ENCODE results near the gene ZAP70. TPM values are rescaled to one million over a fixed set of nuclear protein-coding genes. Genes with fewer than 3 reads are reported as not detected.

ZAP70 gene
- total RNA-seq, 1 donor: not detected

DNA sequence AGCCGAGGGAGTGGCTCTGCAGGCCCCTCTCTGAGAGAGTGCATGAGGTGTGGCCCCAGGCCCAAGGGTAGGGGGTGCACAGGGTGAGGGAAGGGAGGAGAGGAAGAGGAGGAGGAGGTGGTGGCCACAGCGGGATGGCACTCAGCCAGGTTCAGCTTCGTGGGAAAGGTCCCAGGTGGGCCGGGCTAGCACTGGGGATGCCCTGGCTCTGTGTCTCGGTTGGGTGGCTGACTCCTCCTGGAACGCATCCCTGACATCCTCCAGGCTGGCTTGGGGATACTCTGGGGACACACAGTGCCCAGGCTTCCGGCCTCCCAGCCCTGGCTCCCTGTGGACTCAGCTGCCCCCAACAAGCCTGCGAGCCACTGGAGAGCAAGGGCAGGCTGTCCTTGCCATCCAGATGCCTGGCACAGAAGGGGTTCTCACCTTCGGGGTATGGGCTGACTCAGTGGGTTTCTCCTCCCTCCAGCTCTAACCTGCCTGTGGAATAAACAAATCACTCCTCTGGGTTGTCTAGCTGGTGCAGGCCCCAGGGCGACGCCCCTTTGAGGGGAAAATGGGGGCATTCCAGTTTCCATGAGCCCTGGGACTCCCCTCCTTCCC, 582 bp upstream of the ZAP70 start:
- TF ChIP-seq, protein P1, sequence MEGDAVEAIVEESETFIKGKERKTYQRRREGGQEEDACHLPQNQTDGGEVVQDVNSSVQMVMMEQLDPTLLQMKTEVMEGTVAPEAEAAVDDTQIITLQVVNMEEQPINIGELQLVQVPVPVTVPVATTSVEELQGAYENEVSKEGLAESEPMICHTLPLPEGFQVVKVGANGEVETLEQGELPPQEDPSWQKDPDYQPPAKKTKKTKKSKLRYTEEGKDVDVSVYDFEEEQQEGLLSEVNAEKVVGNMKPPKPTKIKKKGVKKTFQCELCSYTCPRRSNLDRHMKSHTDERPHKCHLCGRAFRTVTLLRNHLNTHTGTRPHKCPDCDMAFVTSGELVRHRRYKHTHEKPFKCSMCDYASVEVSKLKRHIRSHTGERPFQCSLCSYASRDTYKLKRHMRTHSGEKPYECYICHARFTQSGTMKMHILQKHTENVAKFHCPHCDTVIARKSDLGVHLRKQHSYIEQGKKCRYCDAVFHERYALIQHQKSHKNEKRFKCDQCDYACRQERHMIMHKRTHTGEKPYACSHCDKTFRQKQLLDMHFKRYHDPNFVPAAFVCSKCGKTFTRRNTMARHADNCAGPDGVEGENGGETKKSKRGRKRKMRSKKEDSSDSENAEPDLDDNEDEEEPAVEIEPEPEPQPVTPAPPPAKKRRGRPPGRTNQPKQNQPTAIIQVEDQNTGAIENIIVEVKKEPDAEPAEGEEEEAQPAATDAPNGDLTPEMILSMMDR (IDR thresholded peaks at IDR 0.05; ENCODE audit: insufficient read depth, low read length): no peak
- DNase-seq (ENCODE audit: low read depth): no peak
- no peak overlapping the region for H3K4me3 ChIP-seq (ENCODE audit: low read depth, low read length)

DNA sequence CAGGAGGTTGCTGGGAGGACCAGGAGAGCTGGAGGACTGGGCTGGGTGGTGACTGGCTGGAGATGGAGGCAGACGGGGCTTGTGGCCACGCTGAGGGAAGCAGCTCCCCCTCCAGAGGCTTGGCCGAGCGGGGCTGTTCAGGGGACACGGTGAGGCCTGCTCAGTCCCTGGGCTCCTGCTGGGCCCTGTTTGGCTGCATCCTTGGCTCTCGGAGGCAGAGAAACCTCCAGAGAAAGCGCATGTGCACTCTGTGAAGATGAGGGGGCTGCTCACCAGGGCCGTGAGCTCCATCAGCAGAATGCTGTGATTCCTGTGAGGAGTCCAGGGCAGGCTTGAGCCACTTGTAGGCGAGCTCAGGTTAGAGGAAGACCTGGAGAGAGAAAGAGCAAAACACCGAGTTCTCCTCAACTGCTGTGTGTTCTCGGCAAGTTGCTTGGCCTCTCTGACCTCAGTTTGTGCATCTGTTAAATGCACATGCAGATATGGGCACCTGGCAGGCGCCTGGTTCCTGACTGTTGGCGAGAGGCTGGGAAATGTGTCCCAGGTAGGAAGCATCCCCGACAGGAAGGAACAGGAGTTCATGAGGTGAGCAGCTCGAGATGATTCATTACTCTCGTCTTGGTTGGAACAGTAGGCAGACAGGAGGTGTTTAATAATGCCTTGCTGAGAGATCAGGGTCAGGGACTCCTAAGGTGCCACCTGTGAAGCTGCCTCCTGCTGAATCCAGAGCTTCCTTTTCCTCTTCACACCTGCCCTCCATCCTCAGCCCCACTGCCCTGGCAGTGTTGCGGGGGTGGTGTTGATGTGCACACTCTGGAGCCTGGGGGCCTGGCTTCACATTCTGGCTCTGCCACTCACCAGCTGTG, 941 bp downstream of the ZAP70 start:
- no peak overlapping the region for H3K4me3 ChIP-seq (ENCODE audit: low read depth, low read length)
- TF ChIP-seq, protein P1 (IDR thresholded peaks at IDR 0.05; ENCODE audit: insufficient read depth, low read length): no peak
- no peak for DNase-seq (ENCODE audit: low read depth)

DNA sequence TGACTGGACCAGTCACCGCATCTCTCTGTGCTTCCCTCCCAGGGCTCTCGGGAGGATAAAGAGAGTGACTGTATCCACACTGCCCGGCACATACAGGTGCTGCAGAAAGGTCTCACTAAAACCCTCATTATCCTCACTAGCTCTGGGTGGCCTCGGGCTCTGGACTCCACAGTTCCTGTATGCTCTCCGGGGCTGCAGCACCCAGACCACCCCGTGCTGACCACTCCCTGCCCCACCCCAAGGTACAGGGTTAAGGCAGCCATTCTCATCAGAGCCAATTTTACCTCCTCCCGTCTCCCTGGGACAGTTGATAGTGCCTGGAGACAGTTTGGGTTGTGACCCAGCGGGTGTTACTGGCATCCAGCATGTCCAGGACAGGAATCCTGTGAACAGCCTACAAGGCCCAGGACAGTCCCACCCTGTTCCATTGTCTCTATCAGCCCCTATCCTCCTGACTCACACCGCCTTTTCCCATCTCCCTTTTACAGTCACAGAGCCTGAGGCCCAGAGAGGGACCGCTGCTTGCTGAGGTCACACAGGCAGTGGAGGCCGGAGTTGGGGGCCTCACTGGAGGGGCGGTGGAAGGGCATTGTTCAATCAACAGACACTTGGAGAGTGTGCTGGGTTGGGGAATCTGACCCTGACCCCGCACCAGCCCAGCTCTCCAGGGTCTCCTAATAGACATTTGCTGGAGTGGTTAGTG, 1.7 kb downstream of the ZAP70 start:
- TF ChIP-seq, protein P1 (IDR thresholded peaks at IDR 0.05; ENCODE audit: insufficient read depth, low read length): no peak
- no peak overlapping the region for H3K4me3 ChIP-seq (ENCODE audit: low read depth, low read length)
- DNase-seq (ENCODE audit: low read depth): no peak

DNA sequence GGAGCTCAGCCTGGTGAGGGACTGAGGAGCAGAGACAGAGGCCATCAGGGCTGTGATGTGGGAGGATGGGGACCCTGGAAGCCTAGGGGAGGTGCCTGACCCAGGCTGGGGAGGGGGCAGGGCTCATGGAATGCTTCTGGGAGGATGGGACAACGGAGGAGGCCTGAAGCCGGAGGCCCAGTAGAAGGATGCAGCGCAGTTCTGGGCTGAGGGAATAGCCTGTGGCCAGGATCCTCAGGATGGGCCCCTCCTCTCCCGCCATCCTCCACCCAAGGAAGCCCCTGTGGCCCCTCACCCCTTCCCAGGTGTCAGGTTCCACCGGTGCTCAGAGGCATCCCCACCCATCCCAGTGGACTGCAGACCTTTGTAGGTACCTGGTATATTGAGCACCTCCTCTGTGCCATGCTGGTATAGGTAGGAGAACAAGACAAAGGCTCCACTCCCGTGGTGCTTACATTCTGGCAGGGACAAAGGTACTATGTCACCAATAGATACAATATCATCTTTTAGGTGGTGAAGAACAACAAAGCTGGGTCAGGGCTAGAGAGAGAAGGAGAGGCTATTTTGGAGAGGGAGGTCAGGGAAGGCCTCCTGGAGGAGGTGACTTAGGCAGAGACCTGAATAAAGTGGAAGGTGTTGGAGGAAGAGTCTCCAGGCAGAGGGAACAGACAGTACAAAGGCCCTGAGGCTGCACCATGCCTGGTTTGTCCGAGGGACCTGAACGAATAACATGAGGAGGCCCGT, 2.7 kb downstream of the ZAP70 start:
- DNase-seq (ENCODE audit: low read depth): no peak
- H3K4me3 ChIP-seq (ENCODE audit: low read depth, low read length): no peak overlapping the region
- TF ChIP-seq, protein P1 (IDR thresholded peaks at IDR 0.05; ENCODE audit: insufficient read depth, low read length): no peak

DNA sequence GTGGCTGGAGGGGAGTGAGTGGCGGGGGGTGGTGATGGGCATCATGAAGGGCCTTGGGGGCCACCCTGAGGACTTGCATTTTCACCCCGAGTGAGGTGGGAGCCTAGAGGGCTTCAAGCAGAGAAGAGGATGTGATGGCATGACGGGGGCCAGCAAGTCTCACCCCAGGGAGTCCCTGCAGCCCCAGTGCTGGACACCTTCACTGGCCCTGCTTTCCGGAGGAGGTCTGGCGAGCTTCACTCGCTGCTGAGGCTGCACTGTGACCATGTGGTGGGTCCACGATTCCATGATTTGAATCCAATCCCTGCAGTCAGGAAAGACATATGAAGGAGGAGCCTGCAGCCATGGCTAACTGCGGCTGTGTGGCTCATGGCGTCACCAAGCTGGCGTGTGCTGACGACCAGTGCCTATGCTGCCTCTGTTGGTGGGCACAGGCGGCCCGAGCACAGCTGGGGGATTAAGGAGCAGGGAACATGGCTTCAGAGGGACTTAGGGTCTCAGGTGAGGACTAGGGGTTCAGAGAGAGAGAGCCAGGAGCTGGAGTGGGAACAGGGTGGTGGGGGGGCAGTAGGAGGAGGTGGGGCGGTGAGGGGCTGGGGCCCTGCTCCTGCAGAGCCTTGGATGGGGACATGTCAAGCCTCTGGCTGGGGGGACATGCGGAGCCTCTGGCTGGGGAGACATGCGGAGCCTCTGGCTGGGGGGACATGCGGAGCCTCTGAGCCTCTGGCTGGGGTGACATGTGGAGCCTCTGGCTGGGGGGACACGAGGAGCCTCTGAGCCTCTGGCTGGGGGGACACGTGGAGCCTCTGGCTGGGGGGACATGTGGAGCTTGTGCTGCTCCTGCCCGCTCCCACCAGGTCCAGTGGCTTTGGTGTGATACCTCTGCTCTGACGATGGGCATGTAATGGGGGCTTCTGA, 3.6 kb downstream of the ZAP70 start:
- DNase-seq (ENCODE audit: low read depth): no peak
- TF ChIP-seq, protein P1 (IDR thresholded peaks at IDR 0.05; ENCODE audit: insufficient read depth, low read length): no peak
- no peak overlapping the region for H3K4me3 ChIP-seq (ENCODE audit: low read depth, low read length)
